PC-9 (cell line): Measurements from ENCODE around the gene CBR4.

Source experiments
- CTCF ChIP-seq: fragments of 200-600 bp; sonication (generic); conservative IDR thresholded peaks from 2 replicates; pipeline ENCODE4 v1.6.1; 2017; ENCODE audit warnings: mixed run types, antibody characterized with exemption, mild to moderate bottlenecking, moderate library complexity
- EZH2 ChIP-seq: fragments of 200-600 bp; sonication (generic); IDR thresholded peaks from 2 replicates; pipeline ENCODE4 v1.8.0; 2017; ENCODE audit warnings: antibody characterized with exemption, low read depth

- TF ChIP-seq EZH2 (no peak), CTCF (no peak)
These were observed 27.5 kb upstream of the CBR4 start for GRCh38 chr4:169037506-169037905.
